ENCODE results near the gene NFASC.

- no peak for TF ChIP-seq CTCF (conservative IDR thresholded peaks at IDR 0.05; ENCODE audit: low read length)
- TF ChIP-seq EZH2phosphoT487 (IDR thresholded peaks at IDR 0.05; ENCODE audit: borderline replicate concordance, low read depth, low read length), result no peak
These were observed 127.1 kb downstream of the NFASC start for GRCh38 chr1:204997591-204998355.
